HepG2 (cell line): ENCODE data around the gene ANTKMT. TPM values are rescaled to one million over a fixed set of nuclear protein-coding genes. Genes with fewer than 3 reads are reported as not detected.
A peak's percentile ranks its signal among the peaks of the same experiment; 100 is the strongest.

ENCODE experiments used
- KLF6 ChIP-seq: IDR thresholded peaks from 2 replicates; pipeline ENCODE4 v1.8.0; 2016; ENCODE audit warnings: missing biosample characterization, missing genetic modification reagents
- NFYC ChIP-seq: IDR thresholded peaks from 2 replicates; pipeline ENCODE4 v1.6.1; 2016; ENCODE audit warnings: missing genetic modification reagents, missing compliant biosample characterization
- SKIL ChIP-seq: sonication (generic); formaldehyde crosslinking; IDR thresholded peaks from 2 replicates; pipeline ENCODE4 v1.8.0; 2022; ENCODE audit warnings: missing genetic modification reagents, mild to moderate bottlenecking, moderate library complexity, borderline replicate concordance
- SOX13 ChIP-seq, 3 experiments: fragments of 450-650 bp in 1 of 3; sonication (generic) in 1 of 3; formaldehyde crosslinking in 1 of 3; IDR thresholded peaks in 2 of 3; conservative IDR thresholded peaks in 1 of 3; 2 replicates each; pipeline versions ENCODE4 v1.5.0 to v1.6.1; 2016 to 2020; ENCODE audit warnings: antibody characterized with exemption in 1 of 3, mild to moderate bottlenecking in 1 of 3, missing compliant biosample characterization in 1 of 3, missing genetic modification reagents in 1 of 3, moderate library complexity in 1 of 3
- polyA plus RNA-seq, 8 experiments: library from polyadenylated mRNA; depleted of rRNA in 3 of 8; stranded (reverse) in 7 of 8; unstranded in 1 of 8; fragments of >200 nt; fragmentation: Illumina TruSeq in 4 of 8; extraction: Trizol in 4 of 8; gene quantifications; 2 replicates each; pipeline versions ENCODE4 v1.2.1 to v1.2.3, GENCODE V29; 2011 to 2016; ENCODE audit warnings: low read depth in 4 of 8, missing spikeins in 1 of 8, mixed read lengths in 1 of 8; ENCODE audit not compliant: insufficient read depth in 1 of 8
- total RNA-seq, 5 experiments: library from RNA; depleted of rRNA; stranded (reverse); fragments of >200 nt; fragmentation: Illumina TruSeq; extraction: Trizol; gene quantifications; 2 replicates each; pipeline ENCODE4 v1.2.3, GENCODE V29; 2016; ENCODE audit warnings: low read depth in 1 of 5
- TF ChIP-seq, protein P1 (sequence below): sonication (generic); formaldehyde crosslinking; IDR thresholded peaks from 2 replicates; pipeline ENCODE4 v1.5.0; 2020; ENCODE audit warnings: mild to moderate bottlenecking, missing genetic modification reagents, borderline replicate concordance

The ANTKMT gene
- total and polyA plus RNA-seq, 2 of the 13 experiments (the other 11 are each of a cell fraction or from before 2014, with no cell fraction given) = 7.5 to 47.8 TPM

GRCh38 chr16:700684-701584 lies 20.0 kb upstream of the ANTKMT start (continued):
- TF ChIP-seq, protein P1, sequence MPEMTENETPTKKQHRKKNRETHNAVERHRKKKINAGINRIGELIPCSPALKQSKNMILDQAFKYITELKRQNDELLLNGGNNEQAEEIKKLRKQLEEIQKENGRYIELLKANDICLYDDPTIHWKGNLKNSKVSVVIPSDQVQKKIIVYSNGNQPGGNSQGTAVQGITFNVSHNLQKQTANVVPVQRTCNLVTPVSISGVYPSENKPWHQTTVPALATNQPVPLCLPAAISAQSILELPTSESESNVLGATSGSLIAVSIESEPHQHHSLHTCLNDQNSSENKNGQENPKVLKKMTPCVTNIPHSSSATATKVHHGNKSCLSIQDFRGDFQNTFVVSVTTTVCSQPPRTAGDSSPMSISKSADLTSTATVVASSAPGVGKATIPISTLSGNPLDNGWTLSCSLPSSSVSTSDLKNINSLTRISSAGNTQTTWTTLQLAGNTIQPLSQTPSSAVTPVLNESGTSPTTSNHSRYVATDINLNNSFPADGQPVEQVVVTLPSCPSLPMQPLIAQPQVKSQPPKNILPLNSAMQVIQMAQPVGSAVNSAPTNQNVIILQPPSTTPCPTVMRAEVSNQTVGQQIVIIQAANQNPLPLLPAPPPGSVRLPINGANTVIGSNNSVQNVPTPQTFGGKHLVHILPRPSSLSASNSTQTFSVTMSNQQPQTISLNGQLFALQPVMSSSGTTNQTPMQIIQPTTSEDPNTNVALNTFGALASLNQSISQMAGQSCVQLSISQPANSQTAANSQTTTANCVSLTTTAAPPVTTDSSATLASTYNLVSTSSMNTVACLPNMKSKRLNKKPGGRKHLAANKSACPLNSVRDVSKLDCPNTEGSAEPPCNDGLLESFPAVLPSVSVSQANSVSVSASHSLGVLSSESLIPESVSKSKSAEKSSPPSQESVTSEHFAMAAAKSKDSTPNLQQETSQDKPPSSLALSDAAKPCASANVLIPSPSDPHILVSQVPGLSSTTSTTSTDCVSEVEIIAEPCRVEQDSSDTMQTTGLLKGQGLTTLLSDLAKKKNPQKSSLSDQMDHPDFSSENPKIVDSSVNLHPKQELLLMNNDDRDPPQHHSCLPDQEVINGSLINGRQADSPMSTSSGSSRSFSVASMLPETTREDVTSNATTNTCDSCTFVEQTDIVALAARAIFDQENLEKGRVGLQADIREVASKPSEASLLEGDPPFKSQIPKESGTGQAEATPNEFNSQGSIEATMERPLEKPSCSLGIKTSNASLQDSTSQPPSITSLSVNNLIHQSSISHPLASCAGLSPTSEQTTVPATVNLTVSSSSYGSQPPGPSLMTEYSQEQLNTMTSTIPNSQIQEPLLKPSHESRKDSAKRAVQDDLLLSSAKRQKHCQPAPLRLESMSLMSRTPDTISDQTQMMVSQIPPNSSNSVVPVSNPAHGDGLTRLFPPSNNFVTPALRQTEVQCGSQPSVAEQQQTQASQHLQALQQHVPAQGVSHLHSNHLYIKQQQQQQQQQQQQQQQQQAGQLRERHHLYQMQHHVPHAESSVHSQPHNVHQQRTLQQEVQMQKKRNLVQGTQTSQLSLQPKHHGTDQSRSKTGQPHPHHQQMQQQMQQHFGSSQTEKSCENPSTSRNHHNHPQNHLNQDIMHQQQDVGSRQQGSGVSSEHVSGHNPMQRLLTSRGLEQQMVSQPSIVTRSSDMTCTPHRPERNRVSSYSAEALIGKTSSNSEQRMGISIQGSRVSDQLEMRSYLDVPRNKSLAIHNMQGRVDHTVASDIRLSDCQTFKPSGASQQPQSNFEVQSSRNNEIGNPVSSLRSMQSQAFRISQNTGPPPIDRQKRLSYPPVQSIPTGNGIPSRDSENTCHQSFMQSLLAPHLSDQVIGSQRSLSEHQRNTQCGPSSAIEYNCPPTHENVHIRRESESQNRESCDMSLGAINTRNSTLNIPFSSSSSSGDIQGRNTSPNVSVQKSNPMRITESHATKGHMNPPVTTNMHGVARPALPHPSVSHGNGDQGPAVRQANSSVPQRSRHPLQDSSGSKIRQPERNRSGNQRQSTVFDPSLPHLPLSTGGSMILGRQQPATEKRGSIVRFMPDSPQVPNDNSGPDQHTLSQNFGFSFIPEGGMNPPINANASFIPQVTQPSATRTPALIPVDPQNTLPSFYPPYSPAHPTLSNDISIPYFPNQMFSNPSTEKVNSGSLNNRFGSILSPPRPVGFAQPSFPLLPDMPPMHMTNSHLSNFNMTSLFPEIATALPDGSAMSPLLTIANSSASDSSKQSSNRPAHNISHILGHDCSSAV (CRISPR knock-in tag) = no peak
- no peak for TF ChIP-seq SKIL (CRISPR knock-in tag)
- peak; percentile 97 for TF ChIP-seq KLF6
- no peak for TF ChIP-seq SOX13 (IDR thresholded peaks at IDR 0.05)
- TF ChIP-seq SOX13 (CRISPR knock-in tag; conservative IDR thresholded peaks at IDR 0.05 in 1 of 2, IDR thresholded peaks at IDR 0.05 in 1 of 2) = no peak
- no peak for TF ChIP-seq NFYC (CRISPR knock-in tag)
